Cardiac septum (tissue), 1 donor: ENCODE results near the gene SMC5. TPM values are rescaled to one million over a fixed set of nuclear protein-coding genes. Genes with fewer than 3 reads are reported as not detected.
"Not testable (repeated sequence)": the region's sequence is repeated elsewhere in the genome, so short reads cannot be mapped to it uniquely, and the experiment has no call there.

Experiments used
- DNase-seq: peaks from one replicate; pipeline ENCODE4 v3.0.0-alpha.2; 2020; ENCODE audit warnings: low spot score
- intact Hi-C: fragments of 100-400 bp; cut with DNase I; formaldehyde crosslinking; loops from one replicate; pipeline ENCODE4 v1.14.0; 2022
- long read RNA-seq: library from polyadenylated mRNA; unstranded; transcript quantifications from one replicate; pipeline ENCODE4 v2.0.0, GENCODE V29; 2021
- total RNA-seq: library from RNA; stranded (reverse); fragmentation: NEBNext Ultra II Directional; extraction: Animal tissue kit (Norgen Biotek cat#: 25700); gene quantifications from one replicate; pipeline ENCODE4 v1.2.1, GENCODE V29; 2021
- donor health status: DM: no; HTN: no; CAD: no.

Gene SMC5
- 15.0 TPM for total RNA-seq
- long read RNA-seq, full-length matches to known transcripts, result 8 of 12 reads
- long read RNA-seq, partial matches to known transcripts, result 1 of 12 reads
- long read RNA-seq, other reads (novel, unspliced or antisense), result 3 of 12 reads

GRCh38 chr9:70258692-70259511 is at the start of gene SMC5:
Gene SMC5, plus strand, starts transcription at chr9:70258978. Its CDS starts 101 bp downstream, at chr9:70259079.
- DNase-seq, result peak; percentile 96
- intact Hi-C loops, result loop anchor here (2.0 to 5.0 kb wide), 2 partner anchors 158 to 344 kb away; no protein-coding TSS in a partner anchor

DNA sequence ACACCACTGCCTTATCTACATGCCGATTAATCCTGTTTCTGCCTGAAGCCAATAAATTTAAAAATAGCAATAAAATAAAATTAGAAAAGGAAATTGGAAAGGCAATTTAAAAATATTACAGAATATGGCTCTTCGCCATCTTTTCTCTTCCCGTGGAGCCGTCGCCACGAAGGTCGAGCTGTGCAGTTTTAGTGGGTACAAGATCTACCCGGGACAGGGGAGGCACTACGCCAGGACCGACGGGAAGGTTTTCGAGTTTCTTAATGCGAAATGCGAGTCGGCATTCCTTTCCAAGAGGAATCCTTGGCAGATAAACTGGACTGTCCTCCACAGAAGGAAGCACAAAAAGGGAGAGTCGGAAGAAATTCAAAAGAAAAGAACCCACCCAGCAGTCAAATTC is 41.7 kb upstream of the SMC5 start:
- DNase-seq, result no peak
- intact Hi-C loops, result no loop called here

GRCh38 chr9:70218767-70219166 is 40.0 kb upstream of the SMC5 start:
- no peak for DNase-seq
- intact Hi-C loops, result no loop called here

- no peak for DNase-seq
- intact Hi-C loops, result no loop called here
These were observed 38.6 kb upstream of the SMC5 start for GRCh38 chr9:70220216-70220615.

DNA sequence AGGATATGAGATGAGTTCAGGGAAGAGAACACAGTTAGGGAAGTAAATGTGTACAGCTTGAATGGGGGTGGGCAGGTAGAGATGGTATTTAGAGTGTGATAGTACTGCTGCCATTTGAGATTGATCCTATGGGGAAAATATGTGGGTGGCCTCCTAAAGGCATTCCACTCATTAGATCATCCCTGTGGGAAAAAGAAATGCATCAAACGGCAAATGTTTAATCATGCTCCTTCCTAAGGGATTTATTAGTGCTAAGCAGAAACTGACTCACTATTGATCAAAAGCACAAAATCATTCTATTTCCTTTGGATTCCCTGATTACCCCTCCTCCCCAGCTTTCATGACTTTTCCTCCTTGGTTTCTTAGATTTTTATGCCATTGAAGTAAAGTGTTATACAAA is 36.4 kb upstream of the SMC5 start:
- intact Hi-C loops, result no loop called here
- no peak for DNase-seq

GRCh38 chr9:70228118-70228517 is 30.7 kb upstream of the SMC5 start:
- intact Hi-C loops, result loop anchor here (5.0 kb wide), 2 partner anchors 96 to 256 kb away; no protein-coding TSS in a partner anchor
- no peak for DNase-seq

GRCh38 chr9:70228611-70229010 is 30.2 kb upstream of the SMC5 start:
- intact Hi-C loops, result loop anchor here (5.0 kb wide), 2 partner anchors 96 to 256 kb away; no protein-coding TSS in a partner anchor
- DNase-seq, result no peak

DNA sequence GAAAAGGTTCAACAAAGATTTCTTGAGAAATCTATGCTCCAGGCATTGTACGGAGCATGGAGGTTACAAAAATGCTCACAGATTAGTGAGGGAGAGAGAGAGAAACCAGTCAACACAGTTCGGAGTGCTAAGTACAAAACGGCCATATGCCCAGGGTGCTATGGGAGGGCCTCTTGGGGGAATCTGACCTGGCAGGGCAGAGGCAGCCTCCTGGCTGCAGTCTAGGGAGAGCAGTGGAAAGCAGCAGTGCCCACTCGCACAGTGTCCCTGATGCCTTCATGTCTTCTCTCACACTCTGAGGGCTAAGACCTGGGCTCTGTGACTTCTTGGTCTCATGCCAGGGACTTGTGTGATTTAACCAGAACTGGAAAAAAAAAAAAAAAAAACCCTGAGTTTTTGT is 29.8 kb upstream of the SMC5 start:
- intact Hi-C loops, result loop anchor here (5.0 kb wide), 2 partner anchors 97 to 257 kb away; no protein-coding TSS in a partner anchor

DNA sequence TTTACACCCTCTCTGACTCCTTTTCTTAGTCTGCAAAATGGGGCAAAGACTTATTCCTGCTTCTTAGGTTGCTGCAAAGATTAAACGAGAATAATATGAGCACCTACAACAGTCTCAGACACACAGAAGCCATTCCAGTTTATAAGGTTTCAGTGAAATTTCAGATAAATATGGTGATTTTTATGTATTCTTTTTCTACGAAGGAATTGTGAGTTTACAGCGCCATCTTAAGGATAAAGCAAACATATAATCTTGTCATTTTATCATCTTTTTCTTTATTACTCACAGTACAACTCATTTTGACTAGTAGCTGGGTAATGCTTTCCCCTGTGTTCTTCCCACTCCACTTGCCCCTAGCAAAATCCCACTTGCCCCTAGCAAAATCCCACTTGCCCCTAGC is 29.2 kb upstream of the SMC5 start:
- intact Hi-C loops, result loop anchor here (5.0 kb wide), 2 partner anchors 97 to 257 kb away; no protein-coding TSS in a partner anchor

More for the DNA sequence above, 29.8 kb upstream of the SMC5 start:
- no peak for DNase-seq

DNA sequence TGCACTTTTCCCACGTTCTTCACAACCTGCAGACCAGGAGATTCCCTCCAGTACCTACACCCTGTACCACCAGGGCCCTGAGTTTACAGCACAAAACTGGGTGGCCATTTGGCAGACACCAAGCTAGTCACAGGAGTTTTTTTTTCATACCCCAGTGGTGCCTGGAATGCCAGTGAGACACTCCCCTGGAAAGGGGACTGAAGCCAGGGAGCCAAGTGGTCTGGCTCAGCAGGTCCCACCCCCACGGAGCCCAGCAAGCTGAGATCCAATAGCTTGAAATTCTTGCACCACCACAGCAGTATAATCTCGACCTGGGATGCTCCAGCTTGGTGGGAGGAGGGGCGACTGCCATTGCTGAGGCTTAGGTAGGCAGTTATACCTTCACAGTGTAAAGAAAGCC is 26.3 kb upstream of the SMC5 start:
- no peak for DNase-seq
- intact Hi-C loops, result no loop called here

More for the DNA sequence above, 29.2 kb upstream of the SMC5 start:
- DNase-seq, result no peak

DNA sequence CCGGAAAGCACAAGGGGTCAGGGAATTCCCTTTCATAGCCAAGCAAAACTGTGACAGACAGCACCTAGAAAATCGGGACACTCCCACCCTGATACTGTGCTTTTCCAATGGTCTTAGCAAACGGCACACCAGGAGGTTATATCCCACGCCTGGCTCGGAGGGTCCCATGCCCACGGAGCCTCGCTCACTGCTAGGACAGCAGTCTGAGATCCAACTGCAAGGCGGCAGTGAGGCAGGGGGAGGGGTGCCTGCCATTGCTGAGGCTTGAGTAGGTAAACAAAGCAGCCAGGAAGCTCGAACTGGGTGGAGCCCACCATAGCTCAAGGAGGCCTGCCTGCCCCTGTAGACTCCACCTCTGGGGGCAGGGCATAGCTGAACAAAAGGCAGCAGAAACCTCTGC is 24.6 kb upstream of the SMC5 start:
- intact Hi-C loops, DNase-seq: not testable (repeated sequence)

DNA sequence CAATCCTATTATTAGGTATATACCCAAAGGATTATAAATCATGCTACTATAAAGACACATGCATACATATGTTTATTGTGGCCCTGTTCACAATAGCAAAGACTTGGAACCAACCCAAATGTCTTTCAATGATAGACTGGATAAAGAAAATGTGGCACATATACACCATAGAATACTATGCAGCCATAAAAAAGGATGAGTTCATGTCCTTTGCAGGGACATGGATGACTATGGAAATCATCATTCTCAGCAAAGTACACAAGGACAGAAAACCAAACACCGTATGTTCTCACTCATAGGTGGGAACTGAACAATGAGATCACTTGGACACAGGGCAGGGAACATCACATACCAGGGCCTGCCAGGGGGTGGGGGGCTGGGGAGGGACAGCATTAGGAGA is 12.8 kb upstream of the SMC5 start:
- intact Hi-C loops, DNase-seq: not testable (repeated sequence)

GRCh38 chr9:70250221-70250620 is 8.6 kb upstream of the SMC5 start:
- intact Hi-C loops, result no loop called here
- no peak for DNase-seq

GRCh38 chr9:70255486-70255885 is 3.3 kb upstream of the SMC5 start:
- DNase-seq, result no peak
- intact Hi-C loops, result loop anchor here (5.0 kb wide), 1 partner anchor 162 kb away; no protein-coding TSS in a partner anchor

- intact Hi-C loops, result loop anchor here (5.0 kb wide), 1 partner anchor 161 kb away; no protein-coding TSS in a partner anchor
- no peak for DNase-seq
These were observed 2.6 kb upstream of the SMC5 start for GRCh38 chr9:70256123-70256551.

GRCh38 chr9:70257502-70257901 is 1.3 kb upstream of the SMC5 start:
- intact Hi-C loops, result loop anchor here (5.0 kb wide), 1 partner anchor 160 kb away; no protein-coding TSS in a partner anchor
- DNase-seq, result no peak

DNA sequence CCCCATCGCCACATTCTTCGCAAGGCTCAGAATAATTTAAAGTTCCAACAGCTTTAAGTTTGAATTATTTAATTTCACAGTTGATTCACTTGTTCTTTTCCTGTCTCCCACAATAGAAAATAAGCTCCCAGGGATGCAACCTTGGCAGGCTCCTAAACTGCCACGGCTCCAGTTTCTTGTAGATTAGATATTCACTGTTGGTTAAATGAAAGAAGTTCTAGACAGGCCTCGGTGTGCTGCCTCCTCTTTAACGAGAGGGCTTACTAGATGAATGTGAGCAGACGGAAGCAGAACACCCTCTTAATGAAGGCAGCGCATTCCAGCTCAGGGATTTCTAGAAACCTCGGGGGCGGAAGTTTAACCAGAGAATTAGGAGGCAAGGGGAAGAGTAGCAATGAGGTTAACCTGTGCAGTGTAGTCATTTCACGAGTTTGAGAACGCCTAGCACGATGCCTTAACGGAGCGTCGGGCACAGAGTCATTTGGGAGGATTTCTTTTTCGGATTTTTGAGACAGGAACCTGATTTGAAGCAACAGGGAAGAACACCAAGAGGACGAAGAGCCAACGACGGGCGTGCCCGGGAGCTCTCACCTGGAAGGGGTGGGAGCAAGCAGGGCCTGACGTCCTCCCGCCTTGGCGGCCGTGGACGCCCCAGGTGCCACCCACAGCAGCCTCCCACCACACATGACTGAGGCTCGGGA is 637 bp upstream of the SMC5 start:
- intact Hi-C loops, result loop anchor here (2.0 to 5.0 kb wide), 2 partner anchors 159 to 345 kb away; no protein-coding TSS in a partner anchor
- no peak for DNase-seq

- no peak for DNase-seq
- intact Hi-C loops, result loop anchor here (2.0 to 5.0 kb wide), 2 partner anchors 158 to 343 kb away; no protein-coding TSS in a partner anchor
These were observed 679 bp downstream of the SMC5 start for GRCh38 chr9:70259512-70259802.

GRCh38 chr9:70260007-70260443 is 1.2 kb downstream of the SMC5 start:
- intact Hi-C loops, result no loop called here

DNA sequence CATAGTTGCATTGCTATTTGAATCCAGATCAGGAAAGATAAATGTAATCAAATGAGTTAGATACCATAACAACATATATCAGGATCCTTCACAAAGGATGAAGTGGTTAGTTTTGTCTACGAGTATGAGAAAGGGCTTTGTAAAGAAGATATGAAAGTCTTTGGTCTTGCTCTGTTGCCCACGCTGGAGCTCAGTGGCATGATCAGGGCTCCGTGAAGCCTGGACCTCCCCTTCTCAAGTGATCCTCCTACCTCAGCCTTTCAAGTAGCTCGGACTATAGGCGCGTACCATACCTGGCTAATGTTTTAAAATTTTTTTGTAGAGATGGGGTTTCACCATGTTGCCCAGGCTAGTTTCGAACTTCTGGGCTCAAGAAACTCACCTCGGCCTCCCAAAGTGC is 1.8 kb downstream of the SMC5 start:
- DNase-seq, result no peak
- intact Hi-C loops, result no loop called here

More at GRCh38 chr9:70260007-70260443, 1.2 kb downstream of the SMC5 start:
- no peak for DNase-seq
